ENCODE measurements around the gene CHURC1.

GRCh38 chr14:64943556-64943955 lies 29.3 kb downstream of the CHURC1 start:
- TF ChIP-seq, protein P1, sequence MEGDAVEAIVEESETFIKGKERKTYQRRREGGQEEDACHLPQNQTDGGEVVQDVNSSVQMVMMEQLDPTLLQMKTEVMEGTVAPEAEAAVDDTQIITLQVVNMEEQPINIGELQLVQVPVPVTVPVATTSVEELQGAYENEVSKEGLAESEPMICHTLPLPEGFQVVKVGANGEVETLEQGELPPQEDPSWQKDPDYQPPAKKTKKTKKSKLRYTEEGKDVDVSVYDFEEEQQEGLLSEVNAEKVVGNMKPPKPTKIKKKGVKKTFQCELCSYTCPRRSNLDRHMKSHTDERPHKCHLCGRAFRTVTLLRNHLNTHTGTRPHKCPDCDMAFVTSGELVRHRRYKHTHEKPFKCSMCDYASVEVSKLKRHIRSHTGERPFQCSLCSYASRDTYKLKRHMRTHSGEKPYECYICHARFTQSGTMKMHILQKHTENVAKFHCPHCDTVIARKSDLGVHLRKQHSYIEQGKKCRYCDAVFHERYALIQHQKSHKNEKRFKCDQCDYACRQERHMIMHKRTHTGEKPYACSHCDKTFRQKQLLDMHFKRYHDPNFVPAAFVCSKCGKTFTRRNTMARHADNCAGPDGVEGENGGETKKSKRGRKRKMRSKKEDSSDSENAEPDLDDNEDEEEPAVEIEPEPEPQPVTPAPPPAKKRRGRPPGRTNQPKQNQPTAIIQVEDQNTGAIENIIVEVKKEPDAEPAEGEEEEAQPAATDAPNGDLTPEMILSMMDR (optimal IDR thresholded peaks at IDR 0.05 in 1 of 3, IDR thresholded peaks at IDR 0.05 in 1 of 3, conservative IDR thresholded peaks at IDR 0.05 in 1 of 3; ENCODE audit: extremely low read depth in 1 of 3, insufficient read depth in 2 of 3, low read length in 3 of 3): no peak
- no peak for TF ChIP-seq EZH2 (IDR thresholded peaks at IDR 0.05; ENCODE audit: low read length)

Data from keratinocyte (primary cell).